SIG-M5 (cell line): Measurements from ENCODE around the gene PHKG2.

Source experiments
- DNase-seq: peaks from one replicate; lab custom pipeline; 2025; lab: John Stamatoyannopoulos, UW

Gene PHKG2

DNA sequence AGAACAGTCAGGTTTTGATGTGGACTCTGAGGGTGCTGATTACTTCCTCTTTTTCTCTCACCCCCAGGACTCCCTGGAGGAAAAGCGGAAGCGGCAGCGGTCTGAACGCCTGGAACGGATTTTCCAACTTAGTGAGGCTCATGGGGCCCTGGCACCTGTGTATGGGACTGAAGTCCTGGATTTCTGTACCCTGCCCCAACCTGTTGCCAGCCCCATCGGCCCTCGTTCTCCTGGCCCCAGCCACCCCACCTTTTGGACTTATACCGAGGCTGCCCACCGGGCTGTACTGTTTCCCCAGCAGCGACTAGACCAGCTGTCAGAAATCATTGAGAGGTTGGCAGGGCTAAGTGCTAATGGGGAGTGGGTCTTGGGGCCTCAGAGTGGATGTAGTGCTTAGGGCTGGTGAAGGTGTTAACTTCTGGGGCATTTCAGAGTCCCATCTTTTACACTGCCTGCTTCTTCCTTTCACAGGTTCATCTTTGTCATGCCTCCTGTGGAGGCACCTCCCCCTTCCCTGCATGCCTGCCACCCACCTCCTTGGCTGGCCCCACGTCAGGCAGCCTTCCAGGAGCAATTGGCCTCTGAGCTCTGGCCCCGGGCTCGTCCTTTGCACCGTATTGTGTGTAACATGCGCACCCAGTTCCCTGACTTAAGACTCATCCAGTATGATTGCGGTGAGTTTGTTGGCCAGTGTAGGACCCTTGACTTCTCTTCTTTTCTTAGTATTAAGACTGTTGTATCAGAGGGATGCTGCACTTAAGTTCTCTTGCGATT, 19.1 kb upstream of the PHKG2 start:
- DNase-seq: no peak

DNA sequence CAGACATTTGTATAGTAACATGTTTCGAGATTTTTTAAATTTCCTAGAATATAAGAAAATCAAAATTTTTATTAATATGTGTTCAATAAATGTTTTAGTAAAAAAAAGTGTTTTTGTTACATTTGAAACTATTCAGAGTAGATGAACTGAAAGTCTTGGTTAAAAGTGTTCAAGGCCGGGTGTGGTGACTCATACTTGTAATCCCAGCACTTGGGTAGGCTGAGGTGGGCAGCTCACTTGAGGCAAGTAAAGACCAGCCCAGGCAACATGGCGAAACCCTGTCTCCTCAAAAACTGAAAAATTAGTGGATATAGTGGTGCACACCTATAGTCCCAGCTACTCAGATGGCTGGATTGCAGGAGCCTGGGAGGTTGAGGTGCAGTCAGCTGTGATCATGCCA, 16.8 kb upstream of the PHKG2 start:
- no peak for DNase-seq

DNA sequence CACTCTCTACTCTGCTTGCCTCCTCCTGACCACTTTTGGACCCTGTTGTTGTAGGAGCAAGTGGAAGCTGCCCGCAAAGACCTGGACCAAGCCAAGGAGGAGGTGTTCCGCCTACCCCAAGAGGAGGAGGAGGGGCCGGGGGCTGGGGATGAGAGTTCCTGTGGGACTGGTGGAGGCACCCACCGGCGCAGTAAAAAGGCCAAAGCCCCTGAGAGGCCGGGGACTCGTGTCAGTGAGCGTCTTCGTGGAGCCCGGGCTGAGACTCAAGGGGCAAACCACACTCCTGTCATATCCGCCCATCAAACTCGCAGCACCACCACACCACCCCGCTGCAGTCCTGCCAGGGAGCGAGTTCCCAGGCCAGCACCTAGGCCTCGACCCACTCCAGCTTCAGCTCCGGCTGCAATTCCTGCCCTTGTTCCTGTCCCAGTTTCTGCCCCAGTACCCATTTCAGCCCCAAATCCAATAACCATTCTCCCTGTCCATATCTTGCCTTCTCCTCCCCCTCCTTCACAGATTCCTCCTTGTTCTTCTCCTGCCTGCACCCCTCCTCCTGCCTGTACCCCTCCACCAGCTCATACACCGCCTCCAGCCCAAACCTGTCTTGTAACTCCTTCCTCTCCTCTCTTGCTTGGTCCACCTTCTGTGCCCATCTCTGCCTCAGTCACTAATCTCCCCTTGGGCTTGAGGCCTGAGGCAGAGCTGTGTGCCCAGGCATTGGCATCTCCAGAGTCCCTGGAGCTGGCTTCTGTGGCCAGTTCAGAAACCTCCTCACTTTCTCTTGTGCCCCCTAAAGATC, 11.0 kb upstream of the PHKG2 start:
- no peak for DNase-seq

DNA sequence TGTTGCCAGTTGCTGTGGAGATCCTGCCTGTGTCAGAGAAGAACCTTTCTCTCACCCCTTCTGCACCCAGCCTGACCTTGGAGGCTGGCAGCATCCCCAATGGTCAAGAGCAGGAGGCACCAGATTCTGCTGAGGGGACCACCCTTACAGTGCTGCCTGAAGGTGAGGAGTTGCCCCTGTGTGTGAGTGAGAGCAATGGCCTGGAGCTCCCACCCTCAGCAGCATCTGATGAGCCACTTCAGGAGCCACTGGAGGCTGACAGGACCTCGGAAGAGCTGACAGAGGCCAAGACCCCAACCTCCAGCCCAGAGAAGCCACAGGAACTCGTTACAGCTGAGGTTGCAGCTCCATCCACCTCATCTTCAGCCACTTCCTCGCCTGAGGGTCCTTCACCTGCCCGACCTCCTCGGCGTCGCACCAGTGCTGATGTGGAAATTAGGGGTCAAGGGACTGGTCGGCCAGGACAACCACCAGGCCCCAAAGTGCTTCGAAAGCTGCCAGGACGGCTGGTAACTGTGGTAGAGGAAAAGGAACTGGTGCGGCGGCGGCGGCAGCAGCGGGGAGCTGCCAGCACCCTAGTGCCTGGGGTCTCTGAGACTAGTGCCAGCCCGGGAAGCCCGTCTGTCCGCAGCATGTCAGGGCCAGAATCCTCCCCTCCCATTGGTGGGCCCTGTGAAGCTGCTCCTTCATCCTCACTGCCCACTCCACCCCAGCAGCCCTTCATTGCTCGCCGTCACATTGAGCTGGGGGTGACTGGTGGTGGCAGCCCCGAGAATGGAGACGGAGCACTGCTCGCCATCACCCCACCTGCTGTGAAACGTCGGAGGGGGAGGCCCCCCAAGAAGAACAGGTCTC, 10.2 kb upstream of the PHKG2 start:
- no peak for DNase-seq

DNA sequence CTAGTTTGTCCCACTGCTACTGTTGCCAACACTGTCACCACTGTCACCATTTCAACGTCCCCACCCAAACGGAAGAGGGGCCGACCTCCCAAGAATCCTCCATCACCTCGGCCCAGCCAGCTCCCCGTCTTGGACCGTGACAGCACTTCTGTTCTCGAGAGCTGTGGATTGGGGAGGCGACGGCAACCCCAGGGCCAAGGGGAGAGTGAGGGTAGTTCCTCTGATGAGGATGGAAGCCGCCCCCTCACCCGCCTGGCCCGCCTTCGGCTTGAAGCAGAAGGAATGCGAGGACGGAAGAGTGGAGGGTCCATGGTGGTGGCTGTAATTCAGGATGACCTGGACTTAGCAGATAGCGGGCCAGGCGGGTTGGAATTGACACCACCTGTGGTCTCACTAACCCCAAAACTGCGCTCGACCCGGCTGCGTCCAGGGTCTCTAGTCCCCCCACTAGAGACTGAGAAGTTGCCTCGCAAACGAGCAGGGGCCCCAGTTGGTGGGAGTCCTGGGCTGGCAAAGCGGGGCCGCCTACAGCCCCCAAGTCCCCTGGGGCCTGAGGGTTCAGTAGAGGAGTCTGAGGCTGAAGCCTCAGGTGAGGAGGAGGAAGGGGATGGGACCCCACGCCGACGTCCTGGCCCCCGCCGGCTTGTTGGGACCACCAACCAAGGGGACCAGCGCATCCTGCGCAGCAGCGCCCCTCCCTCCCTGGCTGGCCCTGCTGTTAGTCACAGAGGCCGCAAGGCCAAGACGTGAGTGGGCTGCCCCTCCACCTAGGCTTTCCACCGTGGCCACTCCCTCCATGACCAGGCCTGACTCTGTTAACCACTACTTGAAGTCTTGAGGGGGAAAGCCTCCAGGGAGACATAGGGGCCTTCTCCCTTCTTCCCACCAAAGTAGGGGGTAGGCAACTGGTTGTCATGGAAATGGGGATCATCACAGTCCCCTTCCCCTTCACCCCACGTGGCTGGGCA, 9.0 kb upstream of the PHKG2 start:
- no peak for DNase-seq

DNA sequence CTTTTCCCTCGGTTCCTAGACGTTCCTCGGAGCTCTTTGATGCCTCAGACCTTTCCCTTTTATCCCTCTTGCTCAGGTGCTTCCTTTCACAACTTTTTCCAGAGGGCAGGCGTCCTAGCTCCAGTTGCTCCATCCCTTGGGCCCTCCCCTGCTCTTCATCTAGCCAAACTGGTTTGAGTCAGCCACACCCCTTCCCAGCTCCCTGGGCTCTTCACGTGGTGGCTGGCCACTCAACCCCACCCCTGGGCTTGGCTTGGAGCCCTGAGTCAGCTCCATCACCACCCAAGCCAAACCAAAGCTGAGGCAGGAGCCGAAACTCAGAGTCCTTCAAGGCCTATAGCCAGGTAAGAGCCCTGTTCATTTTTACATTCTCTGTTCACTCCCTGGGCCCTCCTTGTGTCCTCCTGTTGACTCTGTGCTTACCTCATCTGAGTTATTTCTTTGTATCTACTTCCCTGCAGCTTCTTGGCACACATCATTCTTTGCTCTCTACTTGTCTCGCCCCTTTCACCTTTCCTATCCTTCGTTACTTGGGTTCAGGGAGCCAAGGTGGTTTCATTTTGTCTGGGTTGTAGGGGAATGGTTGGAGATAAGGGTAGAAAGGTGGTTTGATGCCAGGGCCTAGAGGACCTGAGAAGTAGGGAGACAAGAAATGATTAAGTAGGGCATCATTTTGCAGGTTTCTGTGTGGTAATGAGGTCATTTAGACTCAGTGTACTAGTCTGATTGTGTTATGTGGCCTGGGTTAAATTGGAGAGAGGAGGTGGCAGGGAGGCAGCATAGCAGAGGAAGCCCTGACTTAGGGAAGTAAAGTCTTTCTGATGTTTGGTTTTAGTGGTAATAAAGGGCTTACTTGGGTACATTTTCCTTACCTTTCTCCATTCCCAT, 7.6 kb upstream of the PHKG2 start:
- no peak for DNase-seq

DNA sequence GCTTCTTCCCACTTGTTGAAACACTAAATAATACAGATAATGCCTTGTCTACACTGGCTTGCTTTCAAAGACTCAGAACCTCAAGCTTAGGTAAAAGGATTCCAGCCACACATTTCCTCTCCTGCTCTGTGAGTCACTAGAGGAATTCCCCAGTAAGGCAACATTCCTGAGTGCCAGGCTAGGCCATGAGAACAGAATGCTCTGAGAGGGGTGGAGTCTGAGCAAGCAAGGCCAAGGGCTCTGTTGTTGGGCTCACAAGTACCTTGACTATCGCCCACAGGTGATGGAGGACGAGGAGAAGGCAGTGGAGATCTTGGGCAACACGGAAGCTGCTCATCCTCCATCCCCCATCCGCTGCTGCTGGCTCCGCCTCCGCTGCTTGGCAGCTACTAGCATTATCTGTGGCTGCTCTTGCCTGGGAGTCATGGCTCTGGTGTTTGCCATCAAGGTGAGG, 6.7 kb upstream of the PHKG2 start:
- no peak for DNase-seq

DNA sequence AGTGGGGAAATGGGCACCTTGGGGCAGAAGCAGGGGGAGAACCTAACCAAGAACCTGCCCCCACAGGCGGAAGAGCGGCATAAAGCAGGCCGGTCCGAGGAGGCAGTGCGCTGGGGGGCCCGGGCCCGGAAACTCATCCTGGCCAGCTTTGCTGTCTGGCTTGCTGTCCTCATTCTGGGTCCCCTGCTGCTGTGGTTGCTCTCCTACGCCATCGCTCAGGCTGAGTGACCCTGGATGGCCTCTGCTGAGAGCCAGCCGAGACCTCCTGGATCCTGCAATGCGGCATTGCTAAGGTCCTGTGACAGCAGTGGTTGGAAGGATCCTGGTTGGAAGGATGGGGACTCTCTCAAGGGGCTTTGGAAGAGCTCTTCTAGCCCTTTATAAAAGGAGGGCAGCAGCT, 4.5 kb upstream of the PHKG2 start:
- no peak for DNase-seq

DNA sequence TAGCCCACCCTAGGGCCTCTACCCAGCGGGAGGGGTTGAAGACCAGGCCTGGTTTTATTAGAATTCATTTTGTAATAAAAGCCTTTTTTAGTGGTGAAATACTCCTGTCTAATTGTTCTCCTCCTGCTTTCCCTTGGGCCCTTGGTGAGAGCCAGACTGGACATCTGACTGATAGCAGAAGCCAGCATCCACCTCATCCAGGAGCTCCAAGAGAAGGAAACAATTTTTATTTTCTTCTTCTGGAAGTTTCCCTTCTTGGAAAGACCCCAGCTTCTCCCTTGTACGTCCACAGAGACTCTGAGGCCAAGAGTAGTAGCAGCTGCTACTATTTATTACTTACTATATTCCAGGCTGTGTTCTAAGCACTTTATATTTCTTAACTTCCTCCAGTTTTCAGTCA, 4.0 kb upstream of the PHKG2 start:
- DNase-seq: no peak

DNA sequence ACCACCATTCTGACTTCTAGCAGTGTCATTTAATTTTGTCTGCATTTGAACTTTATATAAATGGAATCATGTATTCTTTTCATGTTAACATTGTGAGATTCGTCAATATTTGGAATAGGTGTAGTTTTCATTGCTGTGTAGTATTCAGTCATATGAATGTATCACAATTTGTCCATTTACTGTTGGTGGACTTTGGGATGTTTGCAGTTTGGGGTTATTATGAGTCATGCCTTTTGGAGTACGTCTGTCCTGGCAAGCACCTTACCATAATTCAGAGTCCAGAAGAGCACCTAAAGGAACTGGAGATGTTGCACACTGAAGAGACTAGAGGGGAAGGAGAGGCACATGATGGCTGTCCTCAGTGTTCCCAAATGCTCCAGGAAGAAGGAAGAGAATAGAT, 3.1 kb upstream of the PHKG2 start:
- DNase-seq: no peak

DNA sequence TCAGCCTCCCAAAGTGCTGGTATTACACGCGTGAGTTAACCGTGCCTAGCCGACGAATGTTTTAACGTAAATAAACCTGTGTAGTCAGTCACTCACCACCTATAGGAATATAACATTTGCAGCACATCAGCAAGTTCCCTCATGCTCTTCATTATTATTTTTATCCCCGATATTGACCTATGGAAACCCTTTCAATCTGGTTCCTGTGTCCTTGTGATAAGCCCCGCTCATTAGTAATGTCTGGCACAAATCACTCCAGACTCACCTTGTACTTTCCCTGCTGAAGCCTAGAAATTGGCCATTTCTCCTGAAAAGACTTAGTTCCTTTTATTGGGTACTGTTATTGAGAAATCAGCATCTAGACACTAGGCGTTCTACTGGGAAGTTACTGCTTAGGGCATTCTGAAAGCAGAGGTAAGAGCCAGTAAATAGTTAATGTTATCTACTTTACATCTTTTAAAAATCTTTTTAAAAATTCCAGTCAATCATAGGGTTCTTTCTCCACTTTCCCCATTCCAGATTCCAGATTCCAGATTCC, 1.5 kb upstream of the PHKG2 start:
- no peak for DNase-seq

DNA sequence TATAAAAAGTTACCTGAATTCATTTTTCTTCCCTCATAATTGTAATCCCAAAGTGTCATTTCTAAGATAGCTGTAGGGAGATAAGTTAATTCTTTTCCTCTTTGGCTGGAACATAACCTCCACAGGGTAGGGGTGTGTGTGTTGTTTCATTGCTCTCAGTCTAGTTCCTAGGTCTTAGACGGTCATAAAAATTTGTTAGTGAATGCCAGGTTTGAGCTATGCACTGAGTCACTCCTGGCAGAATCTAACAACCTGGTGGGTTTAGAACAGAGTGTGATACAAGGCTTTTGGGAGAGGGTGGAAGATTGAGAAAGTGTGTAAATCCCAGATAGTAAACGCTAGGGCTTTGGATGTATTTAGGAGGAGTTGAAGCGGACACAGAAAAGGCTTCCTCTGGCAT, 894 bp upstream of the PHKG2 start:
- no peak for DNase-seq

DNA sequence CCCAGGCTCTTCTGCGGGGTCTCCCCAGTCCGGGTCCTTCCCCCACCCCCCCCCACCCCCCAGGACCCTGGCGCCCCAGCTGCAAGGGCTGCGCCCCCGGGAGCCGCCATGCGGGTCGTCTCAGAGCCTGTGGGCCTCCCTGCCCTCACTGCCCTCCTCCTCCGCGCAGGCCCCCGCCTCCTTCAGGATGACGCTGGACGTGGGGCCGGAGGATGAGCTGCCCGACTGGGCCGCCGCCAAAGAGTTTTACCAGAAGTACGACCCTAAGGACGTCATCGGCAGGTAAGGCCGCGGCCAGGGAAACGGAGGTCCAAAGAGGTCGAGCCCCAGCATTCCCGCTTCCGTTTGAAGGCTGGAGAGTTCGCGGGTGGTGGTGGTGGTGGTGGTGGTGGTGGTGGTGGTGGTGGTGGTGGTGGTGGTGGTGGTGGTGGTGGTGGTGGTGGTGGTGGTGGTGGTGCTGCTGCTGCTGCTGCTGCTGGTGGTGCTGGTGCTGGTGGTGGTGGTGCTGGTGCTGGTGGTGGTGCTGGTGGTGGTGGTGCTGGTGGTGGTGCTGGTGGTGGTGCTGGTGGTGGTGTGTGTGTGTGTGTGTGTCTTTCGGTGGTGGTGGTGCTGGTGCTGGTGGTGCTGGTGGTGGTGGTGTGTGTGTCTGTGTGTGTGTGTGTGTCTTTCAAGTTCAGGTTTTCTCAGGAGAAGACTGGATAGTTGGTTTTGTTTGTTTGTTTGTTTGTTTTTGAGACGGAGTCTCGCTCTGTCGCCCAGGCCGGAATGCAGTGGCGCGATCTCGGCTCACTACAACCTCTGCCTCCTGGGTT, 615 bp downstream of the PHKG2 start:
- DNase-seq: no peak

DNA sequence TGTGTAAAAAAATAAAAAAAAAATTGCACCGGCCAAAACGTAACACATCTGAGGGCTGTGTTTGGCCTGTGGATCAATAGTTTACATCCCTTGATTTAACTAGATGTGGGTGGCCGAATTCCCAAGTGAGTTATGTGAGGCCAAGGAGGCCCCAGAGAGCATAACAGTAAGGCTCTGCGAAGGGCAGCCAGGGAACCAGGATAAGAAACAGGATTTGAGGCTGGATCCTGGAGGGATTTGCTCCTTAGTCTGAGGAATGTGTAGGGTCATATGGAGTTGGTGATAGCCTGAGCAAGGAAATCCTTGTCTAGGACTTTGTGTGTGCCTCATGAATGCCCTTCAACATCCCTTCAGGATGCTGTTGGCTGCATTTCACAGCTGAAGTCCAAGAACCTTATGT, 2.0 kb downstream of the PHKG2 start:
- no peak for DNase-seq

DNA sequence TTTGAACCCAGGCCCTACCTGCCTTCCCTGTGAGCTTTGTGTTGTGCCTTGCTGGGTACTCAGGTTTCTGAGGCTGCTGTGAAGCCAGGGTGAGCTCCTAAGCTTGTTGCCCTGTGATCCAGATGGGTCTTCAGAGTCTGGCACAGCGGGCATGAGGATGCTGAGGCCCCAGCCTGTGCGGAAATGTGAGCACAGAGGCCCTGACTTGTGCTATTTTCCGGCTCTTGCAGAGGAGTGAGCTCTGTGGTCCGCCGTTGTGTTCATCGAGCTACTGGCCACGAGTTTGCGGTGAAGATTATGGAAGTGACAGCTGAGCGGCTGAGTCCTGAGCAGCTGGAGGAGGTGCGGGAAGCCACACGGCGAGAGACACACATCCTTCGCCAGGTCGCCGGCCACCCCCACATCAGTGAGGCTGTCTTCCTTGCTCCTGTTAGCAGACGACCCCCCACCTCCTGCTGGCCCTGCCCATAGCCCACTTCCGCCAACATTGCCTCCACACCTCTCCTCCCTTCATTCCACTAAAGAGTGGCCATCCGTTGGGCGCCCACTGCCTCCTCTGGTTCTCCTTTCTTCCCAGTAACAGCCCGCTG, 2.7 kb downstream of the PHKG2 start:
- no peak for DNase-seq

DNA sequence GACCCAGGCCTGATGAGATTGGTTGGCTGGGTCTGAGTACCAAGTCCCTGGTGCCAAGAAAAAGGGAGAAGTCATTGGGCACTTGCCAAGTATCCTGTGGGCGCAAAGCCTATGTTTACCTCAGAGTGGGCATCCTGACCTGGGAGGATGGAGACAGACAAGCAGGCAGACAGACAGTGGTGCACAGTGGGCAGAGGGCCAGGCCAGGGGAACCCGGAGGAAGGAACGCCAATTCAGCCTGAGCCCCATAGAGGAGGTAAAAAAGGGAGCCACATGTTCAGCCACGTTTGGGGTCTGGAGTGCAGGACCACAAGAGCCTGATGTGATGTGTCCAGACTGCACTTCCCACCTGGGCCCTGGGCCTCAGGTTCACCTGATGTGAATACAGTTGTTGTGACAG, 5.4 kb downstream of the PHKG2 start:
- DNase-seq: no peak

DNA sequence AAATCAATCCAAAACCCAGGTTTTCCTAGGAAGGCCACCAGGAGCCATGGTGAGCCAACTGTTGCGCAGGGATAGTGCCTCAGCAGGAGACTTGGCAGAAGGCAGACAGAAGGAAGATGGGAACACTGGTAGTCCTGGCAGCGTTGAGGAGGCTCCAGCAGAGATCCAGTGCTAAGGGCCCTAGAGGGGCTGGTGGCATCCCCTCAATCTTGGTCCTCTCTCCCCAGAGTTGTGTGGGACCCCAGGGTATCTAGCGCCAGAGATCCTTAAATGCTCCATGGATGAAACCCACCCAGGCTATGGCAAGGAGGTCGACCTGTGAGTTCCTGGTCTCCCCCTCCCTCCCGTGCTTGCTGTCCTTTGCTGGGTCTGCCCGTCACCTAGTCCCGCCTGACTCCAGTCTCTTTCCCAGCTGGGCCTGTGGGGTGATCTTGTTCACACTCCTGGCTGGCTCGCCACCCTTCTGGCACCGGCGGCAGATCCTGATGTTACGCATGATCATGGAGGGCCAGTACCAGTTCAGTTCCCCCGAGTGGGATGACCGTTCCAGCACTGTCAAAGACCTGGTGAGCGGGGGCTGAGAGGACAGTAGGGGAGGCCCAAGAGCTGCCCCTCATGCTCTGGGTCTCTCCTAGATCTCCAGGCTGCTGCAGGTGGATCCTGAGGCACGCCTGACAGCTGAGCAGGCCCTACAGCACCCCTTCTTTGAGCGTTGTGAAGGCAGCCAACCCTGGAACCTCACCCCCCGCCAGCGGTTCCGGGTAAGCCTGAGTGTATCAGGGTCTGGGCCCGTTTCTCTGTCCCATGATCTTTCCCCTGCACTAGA, 7.9 kb downstream of the PHKG2 start:
- DNase-seq: no peak

DNA sequence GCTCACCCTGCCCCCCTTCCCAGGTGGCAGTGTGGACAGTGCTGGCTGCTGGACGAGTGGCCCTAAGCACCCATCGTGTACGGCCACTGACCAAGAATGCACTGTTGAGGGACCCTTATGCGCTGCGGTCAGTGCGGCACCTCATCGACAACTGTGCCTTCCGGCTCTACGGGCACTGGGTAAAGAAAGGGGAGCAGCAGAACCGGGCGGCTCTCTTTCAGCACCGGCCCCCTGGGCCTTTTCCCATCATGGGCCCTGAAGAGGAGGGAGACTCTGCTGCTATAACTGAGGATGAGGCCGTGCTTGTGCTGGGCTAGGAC, 8.5 kb downstream of the PHKG2 start:
- no peak for DNase-seq
